Neuronal stem cell (in vitro differentiated cells): ENCODE results near the gene ZC3H7B.
A peak's percentile ranks its signal among the peaks of the same experiment; 100 is the strongest.
"Not testable (repeated sequence)": the region's sequence is repeated elsewhere in the genome, so short reads cannot be mapped to it uniquely, and the experiment has no call there.

Experiments used
- DNase-seq: peaks from one replicate; pipeline ENCODE4 v3.0.0-alpha.2; 2013; ENCODE audit warnings: low spot score
- H2AFZ ChIP-seq: one replicate; pipeline ENCODE4 v1.6.1; 2013; ENCODE audit warnings: mild to moderate bottlenecking, low read length, inconsistent platforms
- H2AK5ac ChIP-seq: 2 replicates; pipeline ENCODE4 v1.6.1; 2013; ENCODE audit warnings: low read depth, mild to moderate bottlenecking, inconsistent platforms, low read length, moderate library complexity, mixed read lengths
- H2BK120ac ChIP-seq: 2 replicates; pipeline ENCODE4 v1.6.1; 2013; ENCODE audit warnings: low read depth, mild to moderate bottlenecking, inconsistent platforms, low read length, moderate library complexity, mixed read lengths
- H2BK12ac ChIP-seq: one replicate; pipeline ENCODE4 v1.6.1; 2013; ENCODE audit warnings: low read length, inconsistent platforms
- H2BK15ac ChIP-seq: 2 replicates; pipeline ENCODE4 v1.6.1; 2013; ENCODE audit warnings: mild to moderate bottlenecking, low read length, inconsistent platforms, mixed read lengths
- H2BK5ac ChIP-seq: one replicate; pipeline ENCODE4 v1.6.1; 2013; ENCODE audit warnings: inconsistent platforms, mild to moderate bottlenecking, low read length, moderate library complexity
- H3K14ac ChIP-seq: one replicate; pipeline ENCODE4 v1.6.1; 2013; ENCODE audit warnings: low read length, inconsistent platforms
- H3K18ac ChIP-seq: 2 replicates; pipeline ENCODE4 v1.6.1; 2013; ENCODE audit warnings: low read length, inconsistent platforms
- H3K23ac ChIP-seq: 2 replicates; pipeline ENCODE4 v1.6.1; 2013; ENCODE audit warnings: low read depth, mild to moderate bottlenecking, mixed read lengths, low read length, inconsistent platforms; ENCODE audit not compliant: poor library complexity
- H3K27ac ChIP-seq: replicated peaks from 3 replicates; pipeline ENCODE4 v1.5.1; 2013; ENCODE audit warnings: low read length, inconsistent platforms
- H3K27me3 ChIP-seq, 3 experiments: 2 replicates each; pipeline ENCODE4 v1.6.1; 2013; ENCODE audit warnings: low read length in 3 of 3, mild to moderate bottlenecking in 2 of 3, inconsistent platforms in 1 of 3, low read depth in 1 of 3, mixed read lengths in 1 of 3, moderate library complexity in 1 of 3; ENCODE audit not compliant: control insufficient read depth in 3 of 3, insufficient read depth in 3 of 3
- H3K36me3 ChIP-seq, 2 donors: replicated peaks in 1 of 2; 2 replicates each; pipeline ENCODE4 v1.6.1; 2013; ENCODE audit warnings: low read length in 2 of 2; ENCODE audit not compliant: control insufficient read depth in 2 of 2, insufficient read depth in 2 of 2
- H3K4ac ChIP-seq: 2 replicates; pipeline ENCODE4 v1.6.1; 2013; ENCODE audit warnings: inconsistent platforms, mild to moderate bottlenecking, low read length, moderate library complexity
- H3K4me1 ChIP-seq, 2 donors: 1 replicate in 1 of 2; 2 replicates in 1 of 2; pipeline ENCODE4 v1.6.1; 2013; ENCODE audit warnings: low read length in 2 of 2, low read depth in 1 of 2; ENCODE audit not compliant: control insufficient read depth in 2 of 2, insufficient read depth in 1 of 2
- H3K4me2 ChIP-seq: one replicate; pipeline ENCODE4 v1.6.1; 2013; ENCODE audit warnings: mild to moderate bottlenecking, low read length, inconsistent platforms; ENCODE audit not compliant: insufficient read depth, poor library complexity, severe bottlenecking
- H3K4me3 ChIP-seq, 2 donors: 2 replicates each; pipeline ENCODE4 v1.5.1; 2013; ENCODE audit warnings: low read length in 2 of 2, mild to moderate bottlenecking in 2 of 2, inconsistent platforms in 1 of 2, moderate library complexity in 1 of 2
- H3K79me1 ChIP-seq: one replicate; pipeline ENCODE4 v1.6.1; 2013; ENCODE audit warnings: low read depth, mild to moderate bottlenecking, inconsistent platforms, low read length, moderate library complexity
- H3K9ac ChIP-seq: one replicate; pipeline ENCODE4 v1.6.1; 2013; ENCODE audit warnings: mild to moderate bottlenecking, low read depth, low read length, inconsistent platforms; ENCODE audit not compliant: poor library complexity
- H3K9me3 ChIP-seq, 2 donors: replicated peaks in 1 of 2; 2 replicates each; pipeline versions ENCODE3 to v1.6.1; 2013; ENCODE audit warnings: low read length in 2 of 2, mild to moderate bottlenecking in 2 of 2, inconsistent platforms in 1 of 2, low read depth in 1 of 2, mixed read lengths in 1 of 2, moderate library complexity in 1 of 2; ENCODE audit not compliant: control insufficient read depth in 2 of 2, insufficient read depth in 1 of 2
- H4K8ac ChIP-seq: one replicate; pipeline ENCODE4 v1.6.1; 2013; ENCODE audit warnings: low read depth, mild to moderate bottlenecking, inconsistent platforms, low read length, moderate library complexity
- H4K91ac ChIP-seq: one replicate; pipeline ENCODE4 v1.6.1; 2013; ENCODE audit warnings: low read length, low read depth, mild to moderate bottlenecking, inconsistent platforms; ENCODE audit not compliant: poor library complexity
- WGBS, 2 donors: extraction: QIAGEN DNeasy Blood & Tissue Kit; methylation state at CpG; one replicate each; pipeline ENCODE4 v1.1.7; 2013; ENCODE audit warnings: missing lambda C conversion rate in 2 of 2, mixed read lengths in 1 of 2; ENCODE audit not compliant: insufficient read length in 2 of 2, insufficient replicate concordance in 1 of 2; ENCODE audit errors: extremely low coverage in 2 of 2; 5-methylcytosine and 5-hydroxymethylcytosine counted together

Gene ZC3H7B

DNA sequence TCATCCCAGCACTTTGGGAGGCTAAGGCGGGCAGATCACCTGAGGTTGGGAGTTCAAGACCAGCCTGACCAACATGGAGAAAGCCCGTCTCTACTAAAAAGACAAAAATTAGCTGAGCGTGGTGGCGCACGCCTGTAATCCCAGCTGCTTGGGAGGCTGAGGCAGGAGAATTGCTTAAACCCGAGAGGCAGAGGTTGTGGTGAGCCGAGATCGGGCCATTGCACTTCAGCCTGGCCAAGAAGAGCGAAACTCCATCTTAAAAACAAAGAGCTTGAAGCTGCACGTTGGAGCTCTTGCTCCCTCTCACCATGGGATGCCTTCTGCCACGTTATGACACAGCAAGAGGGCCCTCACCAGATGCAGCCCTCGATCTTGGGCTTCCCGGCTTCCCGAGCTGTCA lies 101.5 kb downstream of the ZC3H7B start:
- H3K27ac ChIP-seq, H3K4me2 ChIP-seq, H3K79me1 ChIP-seq, H4K91ac ChIP-seq, H3K14ac ChIP-seq, H3K18ac ChIP-seq, H3K4me1 ChIP-seq, H3K36me3 ChIP-seq, H2AFZ ChIP-seq, H2BK12ac ChIP-seq, H4K8ac ChIP-seq, H2BK15ac ChIP-seq, H3K23ac ChIP-seq, H2BK120ac ChIP-seq, H3K9ac ChIP-seq, H3K4ac ChIP-seq, H2AK5ac ChIP-seq, H3K27me3 ChIP-seq, DNase-seq, H2BK5ac ChIP-seq, H3K9me3 ChIP-seq, H3K4me3 ChIP-seq: not testable (repeated sequence)
- no CpG with 5 or more reads among the region's 14 CpGs for WGBS, 2 donors

DNA sequence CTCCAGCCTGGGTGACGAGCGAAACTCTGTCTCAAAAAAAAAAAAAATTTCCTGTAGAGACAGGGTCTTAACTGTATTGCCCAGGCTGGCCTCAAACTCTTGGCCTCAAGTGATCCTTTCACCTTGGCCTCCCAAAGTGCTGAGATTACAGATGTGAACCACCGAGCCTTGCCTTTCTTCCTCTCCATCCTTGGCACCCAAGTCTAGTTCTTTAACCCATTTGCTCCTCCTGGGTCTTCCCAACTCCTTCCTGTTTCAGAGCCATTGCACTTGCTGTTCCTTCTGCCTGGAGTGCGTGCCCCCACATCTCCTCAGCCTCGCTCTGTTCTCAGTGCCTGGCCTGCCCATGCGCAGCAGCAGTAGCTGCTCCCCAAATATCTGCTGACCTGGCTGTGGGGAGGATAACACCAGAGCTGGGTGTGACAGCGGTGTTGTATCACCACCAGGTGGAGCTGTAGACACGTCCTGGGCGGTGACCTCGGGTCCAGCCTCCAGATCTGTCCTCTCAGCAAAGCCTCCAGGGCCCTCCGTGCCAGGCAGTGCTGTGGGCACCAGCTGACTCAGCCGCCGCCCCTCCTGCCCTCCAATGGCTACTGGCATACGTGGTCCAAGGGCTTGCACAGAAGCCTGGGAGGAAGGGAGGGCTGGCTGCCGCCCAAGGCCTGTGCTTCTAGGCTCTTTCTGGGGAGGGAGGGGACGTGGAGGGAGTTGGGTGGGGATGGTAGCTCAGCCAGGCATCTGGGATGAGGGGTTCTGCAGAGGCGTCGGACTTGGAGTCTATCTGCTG lies 102.4 kb downstream of the ZC3H7B start:
- Histone ChIP-seq H2BK5ac (no peak overlapping the region), H3K14ac (no peak overlapping the region), H2AK5ac (peak overlapping the region; percentile 64), H3K18ac (peak overlapping the region; percentile 74), H3K9me3 (no peaks in the 10 kb centered on the region), H2BK12ac (no peak overlapping the region), H3K27me3 (no peaks in the 10 kb centered on the region), H4K91ac (no peak overlapping the region), H4K8ac (peak overlapping the region; percentile 98), H3K4me3 (no peak overlapping the region), H3K79me1 (no peaks in the 10 kb centered on the region), H3K4me2 (no peak overlapping the region), H3K4ac (no peak overlapping the region), H2BK15ac (peak overlapping the region; percentile 78), H3K36me3 (no peaks in the 10 kb centered on the region), H3K27ac (no peak overlapping the region), H3K4me1 (peaks cover 0 to 2% of the 10 kb centered on the region in 2 donors), H2BK120ac (no peak overlapping the region), H3K23ac (no peak overlapping the region), H3K9ac (no peak overlapping the region), H2AFZ (peak overlapping the region; percentile 70)
- WGBS, 2 donors: no CpG with 5 or more reads among the region's 18 CpGs
- DNase-seq: peak; percentile 80

DNA sequence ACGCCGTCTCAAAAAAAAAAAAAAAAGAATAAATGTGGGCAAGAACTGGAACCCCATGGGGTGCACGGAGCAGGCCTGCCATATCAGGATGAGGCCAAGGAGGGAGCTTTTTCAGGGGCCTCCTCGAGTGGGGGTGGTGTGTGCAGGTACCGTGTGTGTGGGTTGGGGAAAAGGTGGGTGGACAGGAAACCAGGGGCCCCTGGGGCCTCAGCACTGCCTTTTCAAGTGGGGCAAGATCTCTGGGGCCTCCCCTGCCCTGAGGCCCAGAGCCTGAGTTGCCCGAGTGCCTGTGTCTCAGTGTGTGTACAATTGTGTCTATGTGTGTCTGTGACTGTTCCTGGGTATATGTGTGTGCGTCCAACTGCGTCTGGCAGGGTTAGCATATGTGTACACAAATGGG lies 104.3 kb downstream of the ZC3H7B start:
- Histone ChIP-seq H2AFZ (no peak overlapping the region), H2BK15ac (no peak overlapping the region), H2BK5ac (no peak overlapping the region), H3K23ac (no peak overlapping the region), H4K8ac (no peak overlapping the region), H4K91ac (no peak overlapping the region), H3K27ac (no peak overlapping the region), H3K79me1 (no peaks in the 10 kb centered on the region), H3K14ac (no peak overlapping the region), H2BK12ac (no peak overlapping the region), H3K4me3 (peak overlapping the region in 1 of 2 donors; percentile 28), H3K9ac (no peak overlapping the region), H3K4me2 (no peak overlapping the region), H3K18ac (no peak overlapping the region), H3K4me1 (peaks cover 0 to 2% of the 10 kb centered on the region in 2 donors), H3K9me3 (no peaks in the 10 kb centered on the region), H3K36me3 (no peaks in the 10 kb centered on the region), H2BK120ac (no peak overlapping the region), H3K27me3 (no peaks in the 10 kb centered on the region), H3K4ac (no peak overlapping the region), H2AK5ac (no peak overlapping the region)
- DNase-seq: no peak
- no CpG with 5 or more reads among the region's 8 CpGs for WGBS, 2 donors

DNA sequence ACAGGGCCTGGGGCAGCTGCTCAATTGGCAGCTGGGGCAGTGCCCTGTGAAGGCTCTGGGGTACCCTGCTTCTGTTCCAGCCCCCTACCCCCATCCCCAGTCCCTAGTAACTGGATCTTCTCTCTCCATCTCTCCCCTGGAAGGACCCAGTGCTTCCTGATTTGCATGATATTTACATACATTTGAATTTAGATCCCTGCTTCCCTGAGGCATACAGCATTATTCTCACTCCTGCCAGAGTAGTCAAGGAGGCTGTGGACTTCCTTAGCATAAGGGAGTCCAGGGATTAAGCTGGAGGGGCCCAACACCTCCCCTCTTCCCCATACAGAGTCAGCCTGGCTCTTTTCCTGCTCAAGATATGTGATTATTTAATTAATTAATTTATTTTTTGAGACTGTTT lies 105.1 kb downstream of the ZC3H7B start:
- no peaks in the 10 kb centered on the region for H3K79me1 ChIP-seq

More for the DNA sequence above, 105.1 kb downstream of the ZC3H7B start:
- Histone ChIP-seq H3K4me1 (peaks cover under 1 to 5% of the 10 kb centered on the region in 2 donors), H2BK120ac (no peak overlapping the region), H3K23ac (no peak overlapping the region), H2AFZ (no peak overlapping the region), H3K14ac (no peak overlapping the region), H3K9me3 (no peaks in the 10 kb centered on the region), H3K9ac (no peak overlapping the region), H2BK5ac (no peak overlapping the region), H2AK5ac (no peak overlapping the region), H3K27me3 (no peaks in the 10 kb centered on the region), H2BK12ac (no peak overlapping the region), H3K4me3 (no peak overlapping the region), H3K4me2 (no peak overlapping the region), H3K27ac (no peak overlapping the region), H3K36me3 (no peaks in the 10 kb centered on the region), H2BK15ac (no peak overlapping the region), H3K18ac (no peak overlapping the region), H3K4ac (no peak overlapping the region), H4K91ac (no peak overlapping the region), H4K8ac (no peak overlapping the region)
- DNase-seq: no peak
